CD4-positive, alpha-beta T cell treated with Interleukin-6 at 100 ng/mL for 8 hours (primary cell): ENCODE measurements around the gene LITAFD.
"Not testable (repeated sequence)": the region's sequence is repeated elsewhere in the genome, so short reads cannot be mapped to it uniquely, and the experiment has no call there.

ENCODE experiments used
- DNase-seq: peaks from one replicate; pipeline ENCODE4 v3.0.0-alpha.2; 2020; ENCODE audit warnings: mixed read lengths, low spot score

The LITAFD gene

DNA sequence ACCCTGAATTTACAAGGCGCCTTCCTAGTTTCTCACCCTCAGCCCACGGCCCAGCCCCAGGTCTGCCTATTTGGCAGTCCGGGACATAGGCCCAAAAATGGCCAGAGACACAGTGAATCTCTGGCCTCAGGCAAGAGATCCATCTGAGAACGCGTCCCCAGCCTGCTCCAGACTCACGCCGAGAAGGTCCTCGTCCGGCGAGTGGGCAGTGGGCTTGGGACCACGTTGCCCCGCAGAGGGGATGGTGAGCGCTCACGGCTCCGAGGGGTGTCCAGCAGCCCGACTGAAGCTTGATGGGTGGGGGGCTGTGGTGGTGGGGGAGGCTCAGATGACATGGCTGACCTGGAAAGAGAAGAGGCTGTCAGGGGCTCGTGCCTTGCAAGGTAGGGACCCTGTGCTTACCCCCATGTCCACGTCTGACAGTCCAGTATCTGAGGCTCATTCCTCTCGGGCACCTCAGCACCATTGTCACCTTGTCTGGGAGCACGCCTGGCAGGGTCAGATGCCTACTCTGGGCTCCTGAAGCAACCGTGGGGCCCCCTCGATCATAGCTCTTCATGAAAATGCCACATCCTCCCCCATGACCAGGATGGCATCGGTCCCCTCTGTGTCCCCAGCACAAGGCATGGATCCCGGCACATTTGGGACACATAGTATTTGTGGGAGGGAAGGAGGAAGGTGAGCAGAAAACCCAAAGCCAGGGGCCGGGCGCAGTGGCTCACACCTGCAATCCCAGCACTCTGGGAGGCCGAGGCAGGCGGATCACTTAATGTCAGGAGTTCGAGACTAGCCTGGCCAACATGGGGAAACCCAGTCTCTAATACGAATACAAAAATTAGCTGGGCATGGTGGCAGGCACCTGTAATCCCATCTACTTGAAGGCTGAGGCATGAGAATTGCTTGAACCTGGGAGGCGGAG lies 22.9 kb upstream of the LITAFD start:
- no peak for DNase-seq

DNA sequence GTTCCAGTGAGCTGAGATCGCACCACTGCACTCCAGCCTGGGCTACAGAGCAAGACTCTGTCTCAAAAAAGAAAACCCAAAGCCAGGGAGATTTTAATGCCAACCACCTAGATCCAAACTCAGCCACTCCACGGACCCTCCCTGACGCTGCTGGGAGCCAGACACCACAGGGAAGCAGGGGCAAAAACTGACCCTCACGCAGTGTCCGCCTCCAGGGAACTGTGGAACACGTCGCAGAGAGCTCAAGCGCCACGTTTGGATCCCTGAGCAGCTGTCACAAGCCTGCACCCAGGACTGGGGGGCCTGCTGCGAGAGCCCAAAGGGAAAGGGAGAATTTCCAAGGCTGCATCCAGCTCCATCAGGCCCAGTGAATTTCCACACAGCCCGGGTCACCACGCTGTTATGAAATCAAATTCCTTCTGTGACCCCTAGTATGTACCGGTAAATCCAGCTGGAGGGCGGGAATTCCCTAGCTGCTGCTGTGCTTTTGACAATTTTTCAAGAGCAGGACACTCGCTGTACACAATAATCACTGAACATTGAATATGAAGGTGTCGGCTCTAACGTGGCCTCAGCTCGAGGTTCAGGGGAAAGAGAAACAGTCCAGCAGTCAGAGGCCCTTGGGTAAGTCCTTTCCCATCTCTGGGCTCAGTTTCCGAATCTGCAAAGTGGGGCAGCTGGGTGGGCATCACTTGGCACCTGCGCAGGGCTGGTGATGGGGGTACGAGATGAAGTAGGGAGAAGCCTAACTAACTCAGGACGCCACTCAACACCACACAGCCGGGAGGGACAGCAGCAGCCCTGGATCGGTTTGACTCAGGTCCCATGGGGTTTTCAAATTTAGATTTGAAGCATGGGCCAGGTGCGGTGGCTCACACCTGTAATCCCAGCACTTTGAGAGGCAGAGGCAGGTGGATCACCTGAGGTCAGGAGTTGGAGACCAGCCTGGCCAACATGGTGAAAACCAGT lies 22.0 kb upstream of the LITAFD start:
- DNase-seq = no peak

DNA sequence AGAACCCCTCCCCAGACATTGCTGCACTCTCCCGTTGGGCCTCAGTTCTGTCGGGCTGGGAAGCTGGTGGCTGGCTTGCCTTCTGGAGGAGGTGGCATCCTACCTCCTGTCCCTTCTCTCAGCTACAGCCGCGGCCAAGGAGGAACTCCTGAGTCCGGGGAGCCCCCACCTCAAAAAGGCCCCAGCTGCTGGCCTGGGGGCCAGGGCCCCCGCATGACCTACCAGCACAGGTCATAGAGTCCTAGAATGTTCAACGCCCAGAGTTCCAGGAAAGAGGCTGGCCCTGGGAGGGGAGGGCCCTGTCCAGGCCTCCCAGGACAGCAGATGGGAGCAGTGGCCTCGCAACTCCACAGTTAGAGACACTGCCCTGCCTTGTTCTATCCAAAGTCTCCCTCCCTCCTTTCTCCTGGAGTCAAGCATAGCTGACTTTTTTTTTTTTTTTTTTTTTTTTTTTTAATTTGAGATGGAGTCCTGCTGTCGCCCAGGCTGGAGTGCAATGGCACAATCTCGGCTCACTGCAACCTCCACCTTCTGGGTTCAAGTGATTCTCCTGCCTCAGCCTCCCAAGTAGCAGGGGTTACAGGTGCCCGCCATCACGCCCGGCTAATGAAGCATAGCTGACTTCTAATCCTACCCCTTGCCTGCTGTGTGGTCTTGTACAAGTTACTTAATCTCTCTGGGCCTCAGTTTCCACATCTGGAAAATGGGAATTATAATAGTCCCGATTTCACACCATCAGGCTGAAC lies 20.4 kb upstream of the LITAFD start:
- no peak for DNase-seq

DNA sequence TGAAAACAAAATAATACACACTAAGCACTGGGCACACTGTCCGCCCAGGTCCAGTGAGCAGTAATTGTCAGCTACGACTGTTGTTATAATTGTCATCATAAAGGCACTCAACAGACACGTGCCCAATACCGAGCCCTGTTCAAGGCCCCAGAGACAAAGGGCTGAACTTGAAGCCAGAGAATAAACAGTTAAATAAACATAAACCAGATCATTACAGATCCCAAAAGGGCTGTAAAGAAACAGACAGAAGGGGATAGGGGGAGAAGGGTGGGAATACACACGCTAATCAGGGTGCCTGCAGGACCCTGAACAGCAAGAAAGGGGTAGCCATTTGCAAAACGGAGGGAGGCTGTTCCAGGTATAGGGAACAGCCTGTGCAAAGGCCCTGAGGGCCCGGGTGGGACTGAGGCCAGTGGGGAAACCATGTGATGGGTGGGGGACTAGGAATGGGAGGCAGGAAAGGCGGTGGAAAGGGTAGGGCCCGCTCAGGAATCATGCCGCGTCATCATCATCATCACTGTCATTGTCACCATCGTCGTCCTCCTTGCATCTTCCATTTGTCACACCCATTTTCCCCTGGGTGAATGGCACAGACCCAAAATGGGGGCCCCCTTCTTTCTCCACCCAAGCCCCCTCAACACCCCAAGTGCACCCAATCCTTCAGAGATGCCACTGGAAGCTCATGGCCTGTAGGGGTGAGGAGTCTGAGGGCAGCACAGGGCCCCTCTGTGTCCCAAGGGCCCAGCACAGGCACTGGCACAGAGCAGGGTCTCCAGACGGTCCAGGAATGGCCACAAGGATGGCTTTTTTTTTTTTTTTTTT lies 19.6 kb upstream of the LITAFD start:
- DNase-seq = no peak

DNA sequence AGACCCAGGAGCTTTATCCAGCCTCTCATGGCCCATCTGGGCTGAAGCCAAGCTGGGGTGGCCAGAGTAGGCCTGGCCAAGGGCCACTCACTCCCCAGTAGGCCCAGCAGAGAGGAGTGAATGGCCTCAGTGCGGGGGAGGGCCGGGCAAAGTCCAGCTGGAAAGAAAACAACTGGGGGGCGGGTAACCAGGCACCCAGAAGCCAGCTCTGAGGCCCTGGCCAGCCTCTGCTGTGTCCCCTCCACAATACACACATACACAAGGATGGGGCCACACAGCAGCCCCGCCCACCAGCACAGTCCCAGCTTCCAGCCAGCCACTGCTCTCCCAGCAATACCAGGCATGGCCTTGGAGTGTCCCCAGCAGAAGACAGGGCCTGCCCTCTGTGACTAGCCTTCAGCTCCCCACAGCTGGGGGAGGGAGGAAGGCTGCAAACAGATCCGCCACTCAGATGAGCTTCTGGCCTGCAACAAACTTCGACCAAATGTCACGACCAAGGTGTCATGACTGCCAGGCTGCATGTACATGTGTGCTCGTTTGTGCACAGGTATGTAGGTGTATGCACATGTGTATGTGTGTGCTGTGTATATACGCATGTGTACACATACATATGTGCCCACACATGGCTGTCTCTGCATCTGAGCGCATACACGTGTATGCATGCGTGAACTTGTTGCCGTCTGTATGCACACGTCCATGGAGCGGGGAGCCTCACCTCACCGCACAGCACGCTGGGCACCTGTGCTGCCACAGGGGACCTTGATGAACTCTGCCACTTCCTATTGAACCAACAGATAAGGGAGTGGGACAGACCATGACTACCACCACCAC lies 18.3 kb upstream of the LITAFD start:
- no peak for DNase-seq

DNA sequence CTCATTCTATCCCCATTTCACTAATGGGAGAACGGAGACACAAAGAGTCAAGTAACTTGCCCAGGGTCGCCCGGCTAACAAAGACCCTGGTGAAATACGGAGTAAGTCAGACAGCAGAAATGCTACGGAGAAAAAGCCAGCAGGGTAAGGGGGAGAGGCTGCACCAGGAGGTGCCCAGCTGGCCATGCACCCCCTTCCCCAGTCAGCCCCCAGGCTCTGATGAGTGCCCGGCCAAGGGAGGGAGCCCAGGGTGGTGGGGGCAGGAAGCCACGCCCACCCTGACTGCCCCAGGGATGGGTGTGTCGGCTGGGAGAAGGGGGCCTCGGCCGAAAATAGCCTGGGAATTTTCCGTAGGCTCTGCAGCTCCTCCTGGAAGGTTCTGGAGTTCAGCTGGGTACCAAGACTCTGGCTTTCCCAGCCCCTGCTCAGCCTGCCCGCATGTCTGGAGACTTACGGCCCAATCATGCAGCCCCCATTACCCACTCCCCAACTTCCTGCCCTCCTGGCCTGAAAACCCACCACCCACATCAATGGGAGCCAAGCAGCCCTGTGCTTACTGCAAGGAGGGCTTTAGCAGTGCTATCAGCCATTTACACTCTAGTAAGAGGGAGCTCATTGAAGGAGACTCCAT lies 17.6 kb upstream of the LITAFD start:
- no peak for DNase-seq

DNA sequence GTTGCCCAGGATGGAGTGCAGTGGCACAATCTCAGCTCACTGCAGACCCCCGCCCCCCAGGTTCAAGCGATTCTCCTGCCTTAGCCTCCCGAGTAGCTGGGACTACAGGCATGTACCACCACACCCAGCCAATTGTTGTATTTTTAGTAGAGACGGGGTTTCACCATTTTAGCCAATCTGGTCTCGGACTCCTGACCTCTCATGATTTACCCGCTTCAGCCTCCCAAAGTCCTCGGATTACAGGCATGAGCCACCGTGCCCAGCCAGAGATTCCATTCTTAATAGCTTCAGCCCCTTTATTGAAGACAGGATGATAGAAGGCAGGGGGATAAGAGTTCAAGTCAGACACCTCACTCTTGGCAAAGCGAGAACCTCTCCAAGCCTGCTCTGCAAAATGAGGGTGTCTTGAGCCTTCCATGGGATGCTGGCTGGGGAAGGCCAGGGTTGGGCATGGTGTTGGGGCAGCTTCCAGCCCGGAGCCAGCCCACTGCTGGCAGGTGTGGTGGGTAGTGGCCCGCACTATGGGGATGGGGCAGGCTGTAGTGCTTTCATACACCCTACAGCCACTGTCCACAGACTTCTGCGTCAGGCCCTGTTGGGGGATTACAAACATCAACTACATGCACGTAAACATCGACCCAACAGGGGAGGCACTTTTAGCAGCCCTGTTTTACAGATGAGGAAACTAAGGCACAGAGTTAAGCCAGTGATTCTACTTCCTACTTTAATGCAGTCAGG lies 16.8 kb upstream of the LITAFD start:
- DNase-seq = no peak

DNA sequence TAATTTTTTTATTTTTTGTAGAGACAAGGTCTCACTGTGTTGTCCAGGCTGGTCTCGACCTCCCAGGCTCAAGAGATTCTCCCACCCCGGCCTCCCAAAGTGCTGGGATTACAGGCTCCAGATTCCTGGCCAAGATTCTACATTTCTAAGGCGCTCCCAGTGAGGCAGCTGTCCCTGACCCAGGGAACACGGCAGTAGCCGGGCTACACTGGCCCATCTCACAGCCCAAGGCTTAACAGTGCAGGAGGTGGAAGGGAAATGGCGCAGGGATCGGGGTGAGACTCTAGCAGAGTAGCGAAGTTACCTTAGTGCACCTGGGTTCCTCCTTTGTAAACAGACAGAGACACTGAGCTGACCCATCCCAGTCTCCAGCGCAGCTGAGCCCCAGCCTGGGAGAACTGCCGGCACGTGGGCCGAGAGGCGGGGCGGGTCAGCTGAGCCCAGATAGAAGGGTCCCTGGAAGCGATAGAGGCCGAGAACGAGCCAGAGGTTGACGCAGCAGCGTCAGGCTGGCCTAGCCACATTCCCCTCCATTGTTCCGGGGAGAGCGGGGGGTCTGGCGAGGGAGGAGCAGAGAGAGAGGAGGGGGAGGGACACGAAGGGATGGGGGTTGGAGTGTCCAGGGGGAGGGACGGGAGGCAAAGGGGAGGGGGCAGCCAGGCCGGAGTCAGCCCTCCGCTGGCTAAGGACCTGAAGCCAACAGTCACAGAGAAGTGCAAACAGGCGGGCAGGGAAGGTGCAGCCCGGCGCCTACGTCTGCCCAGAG lies 15.8 kb upstream of the LITAFD start:
- no peak for DNase-seq

DNA sequence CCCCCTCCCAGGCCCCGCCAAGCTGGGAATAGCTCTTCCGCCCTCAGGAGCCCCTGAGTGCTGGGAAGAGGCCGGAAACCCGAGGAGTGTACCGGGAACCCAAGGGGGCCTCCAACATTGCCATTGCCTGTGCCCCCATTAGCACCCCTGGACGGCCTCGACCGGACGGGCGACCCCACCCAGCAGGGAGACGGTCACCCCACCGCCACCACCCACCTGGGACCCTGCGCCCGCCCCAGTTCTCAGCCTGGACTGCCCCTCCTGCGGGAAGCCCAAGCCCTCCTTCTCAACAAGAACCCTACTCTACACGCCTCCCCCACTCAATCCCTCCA lies 15.3 kb upstream of the LITAFD start:
- no peak for DNase-seq

DNA sequence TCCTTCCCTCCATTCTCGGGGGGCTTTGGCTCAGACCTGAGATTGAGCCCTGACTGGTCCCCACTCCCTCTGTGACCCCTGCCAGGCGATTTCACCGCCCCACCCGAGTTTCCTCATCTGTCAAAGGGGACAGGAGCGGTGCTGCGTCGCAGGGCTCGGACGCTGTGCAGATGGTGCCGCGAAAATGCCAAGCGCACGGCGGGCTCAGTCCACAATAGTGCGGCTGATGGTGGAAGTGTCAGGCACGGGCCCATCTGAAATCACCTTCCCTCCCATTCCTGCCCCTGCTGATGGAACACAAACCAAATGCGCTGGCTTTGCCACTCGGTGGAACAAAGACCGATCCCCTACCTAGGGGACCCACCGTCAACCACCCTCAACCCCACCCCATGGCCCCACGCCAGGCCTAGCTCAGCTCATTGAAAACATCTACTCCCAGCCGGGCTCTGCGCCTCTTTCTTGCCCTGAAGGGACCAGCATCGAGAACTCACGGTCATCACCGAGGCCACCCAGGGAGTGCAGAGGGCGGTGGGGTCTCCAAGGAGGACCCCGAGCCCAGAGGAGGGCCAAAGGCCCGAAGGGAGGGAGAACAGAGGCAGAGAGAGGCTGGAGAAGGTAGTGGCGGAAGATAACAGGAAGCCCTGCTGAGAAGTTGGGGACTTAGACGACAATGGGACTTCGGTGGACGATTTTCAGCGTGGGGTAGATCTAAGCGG lies 14.8 kb upstream of the LITAFD start:
- DNase-seq = no peak

DNA sequence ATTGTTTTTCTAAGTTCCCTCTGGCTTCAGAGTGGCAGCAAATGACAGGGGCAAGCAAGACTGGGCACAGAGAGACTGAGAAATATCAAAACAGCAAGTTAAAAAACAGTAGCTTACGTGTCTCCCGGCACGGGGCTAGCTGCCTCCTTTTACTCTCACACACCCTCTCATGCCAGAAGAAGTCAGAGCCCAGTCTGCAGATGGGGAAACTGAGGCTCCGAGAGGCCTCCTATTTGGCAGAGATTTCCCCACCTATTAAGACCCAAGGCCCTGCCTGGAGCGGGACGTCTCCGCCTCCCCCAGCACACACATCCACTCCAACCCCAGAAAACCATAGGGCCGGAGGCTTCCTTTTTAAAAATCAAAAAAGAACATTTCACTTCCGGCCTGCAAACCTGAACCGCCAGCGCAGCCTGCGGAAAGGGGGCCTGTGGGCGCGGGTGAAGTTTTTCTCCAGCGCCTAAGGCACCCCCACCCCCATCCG lies 14.2 kb upstream of the LITAFD start:
- peak; percentile 66 for DNase-seq

DNA sequence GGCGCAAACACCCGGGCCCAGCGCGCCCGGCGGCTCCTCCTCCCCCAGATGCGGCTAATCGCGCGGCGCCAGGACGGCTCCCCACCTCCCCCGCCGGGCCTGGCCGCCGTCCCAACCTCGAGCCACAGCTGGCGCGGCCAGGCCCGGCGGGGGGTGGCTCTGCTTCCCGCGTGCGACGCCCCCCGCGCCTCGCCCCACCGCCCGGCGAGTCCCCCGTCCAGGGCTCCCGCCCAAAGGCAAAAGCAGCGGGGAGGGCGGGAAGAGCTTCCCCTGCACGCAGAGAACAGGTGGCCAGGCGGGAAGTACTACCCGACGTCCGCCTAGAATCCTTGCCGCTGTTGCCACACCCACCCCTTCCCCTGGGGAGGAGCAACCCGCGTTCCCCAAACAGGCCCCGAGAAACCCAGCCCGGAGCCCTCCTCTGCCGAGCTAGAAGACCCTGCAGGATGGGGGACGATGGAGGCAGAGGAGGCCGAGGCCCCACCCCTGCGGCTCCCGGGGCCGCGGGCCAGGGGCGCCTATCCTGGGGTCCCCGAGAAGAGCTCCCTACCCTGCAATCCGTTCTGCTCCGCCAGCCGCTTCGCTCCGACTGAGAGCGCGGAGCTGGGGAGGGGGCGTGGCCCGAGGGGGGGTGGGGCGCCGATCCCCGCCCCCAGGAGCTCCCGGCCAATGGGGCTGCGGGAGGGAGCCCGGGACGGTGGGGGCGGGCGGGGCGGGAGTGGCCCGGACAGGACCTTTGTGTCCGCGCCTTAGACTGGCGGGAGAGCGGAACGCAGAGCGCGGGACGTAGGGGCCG lies 13.5 kb upstream of the LITAFD start, which contains the start of gene CARHSP1:
Gene CARHSP1, minus strand, starts transcription at position 591 of the 796 bp plus-strand sequence. CDS start 9,678 bp downstream, outside the sequence.
- DNase-seq = peak; percentile 83

DNA sequence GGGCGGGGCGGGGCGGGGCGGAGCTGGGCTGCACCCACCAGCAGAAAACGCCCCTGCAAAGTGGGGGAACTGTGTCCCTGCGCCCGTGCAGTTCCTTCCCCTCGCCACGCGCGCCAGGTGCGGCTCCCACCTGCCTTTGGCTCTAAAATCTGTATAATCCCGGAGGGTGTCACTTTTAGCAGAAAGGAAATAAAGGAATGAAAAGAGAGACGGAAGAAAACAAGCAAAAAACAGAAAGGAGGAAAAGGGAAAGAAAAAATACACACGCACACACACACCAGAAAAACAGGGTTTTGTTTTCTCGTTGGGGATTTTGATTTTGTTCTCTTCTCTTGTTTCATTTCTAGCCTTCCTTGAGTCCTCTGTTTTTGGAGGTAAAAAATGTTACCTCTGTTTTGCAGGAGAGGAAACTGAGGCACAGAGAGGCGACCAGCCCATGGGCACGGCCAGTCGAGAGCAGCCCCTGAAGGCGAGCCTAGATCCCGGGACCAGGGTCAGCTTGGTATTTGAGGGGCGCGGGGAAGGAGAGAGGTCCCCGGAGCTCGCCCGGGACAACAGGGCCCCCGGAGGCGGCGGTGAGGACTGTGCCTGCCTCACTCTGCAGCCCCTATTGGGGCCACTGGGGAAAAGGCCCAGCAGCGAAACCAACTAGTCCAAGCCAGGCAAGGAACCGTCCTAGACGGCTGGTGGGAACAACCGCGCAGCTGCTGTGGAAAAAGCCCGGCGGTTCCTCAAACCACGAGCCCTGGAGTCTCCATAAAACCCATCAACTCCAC lies 12.8 kb upstream of the LITAFD start:
- no peak for DNase-seq

DNA sequence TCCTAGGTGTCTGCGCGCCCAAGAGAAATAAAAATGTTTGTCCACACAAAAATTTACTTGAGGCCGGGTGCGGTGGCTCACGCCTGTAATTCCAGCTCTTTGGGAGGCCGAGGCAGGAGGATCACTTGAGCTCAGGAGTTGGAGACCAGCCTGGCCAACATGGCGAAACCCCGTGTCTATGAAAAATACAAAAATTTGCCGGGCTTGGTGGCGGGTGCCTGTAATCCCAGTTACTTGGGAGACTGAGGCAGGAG lies 12.2 kb upstream of the LITAFD start:
- not testable (repeated sequence) for DNase-seq

DNA sequence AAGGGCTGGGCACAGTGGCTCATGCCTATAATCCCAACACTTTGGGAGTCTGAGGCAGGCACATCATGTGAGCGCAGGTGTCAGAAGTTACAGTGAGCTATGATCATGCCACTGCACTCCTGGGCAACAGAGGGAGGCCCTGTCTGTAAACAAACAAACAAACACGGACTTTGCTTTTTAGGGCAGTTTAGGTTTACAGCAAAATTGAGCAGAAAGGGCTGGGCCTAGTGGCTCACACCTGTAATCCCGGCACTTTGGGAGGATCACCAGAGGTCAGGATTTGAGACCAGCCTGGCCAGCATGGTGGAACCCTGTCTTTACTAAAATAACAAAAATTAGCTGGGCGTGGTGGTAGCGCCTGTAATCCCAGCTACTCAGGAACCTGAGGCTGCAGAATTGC lies 10.1 kb upstream of the LITAFD start:
- no peak for DNase-seq
